HepG2 (cell line): ENCODE measurements around the gene PLBD2. TPM values are rescaled to one million over a fixed set of nuclear protein-coding genes. Genes with fewer than 3 reads are reported as not detected.

Experiments
- ATAC-seq: fragments of 200-7000 bp; cut with Tn5 transposase; 3 replicates; pipeline ENCODE4 v1.9.1; 2020; ENCODE audit warnings: mild to moderate bottlenecking, moderate library complexity
- BruUV-seq: library from RNA; stranded (reverse); fragments of 400-500 nt; replicated peaks from 2 replicates; lab custom pipeline; 2021; lab: Mats Ljungman, UMichigan
- CTCF ChIA-PET: fragments of 300-600 bp; formaldehyde crosslinking; extraction: SDS; loops from one replicate; lab custom pipeline; 2021; ENCODE audit warnings: low total read pairs, inconsistent platforms, low intra/inter-chr PET ratio; lab: Yijun Ruan, JAX
- POLR2A ChIA-PET: fragments of 350-600 bp; sonication (Branson Sonifier 250); formaldehyde crosslinking; loops from one replicate; lab custom pipeline; 2020; ENCODE audit warnings: antibody characterized with exemption, inconsistent platforms; lab: Yijun Ruan, JAX
- DNase-seq: peaks from one replicate; pipeline ENCODE4 v3.0.0-alpha.2; 2015; ENCODE audit warnings: low spot score
- FAIRE-seq: peaks from 3 replicates; lab custom pipeline; 2011; peaks lifted over from hg19 to GRCh38; lab: Jason Lieb, UNC
- H2AFZ ChIP-seq: one replicate; pipeline ENCODE4 v1.6.1; 2011; ENCODE audit warnings: low read length, inconsistent platforms
- H3K27ac ChIP-seq: fragments of 300-600 bp; 3 replicates; pipeline ENCODE4 v1.8.0; 2011; ENCODE audit warnings: mixed run types, mild to moderate bottlenecking, mixed read lengths, low read length, inconsistent platforms; ENCODE audit not compliant: insufficient read depth; ENCODE audit errors: extremely low read length
- H3K27me3 ChIP-seq, 2 experiments: fragments of 200-600 bp in 1 of 2; 2 replicates in 1 of 2; 3 replicates in 1 of 2; pipeline versions ENCODE4 v1.6.0 to v1.8.0; 2011; ENCODE audit warnings: low read length in 2 of 2, mild to moderate bottlenecking in 2 of 2, moderate library complexity in 2 of 2, inconsistent platforms in 1 of 2; ENCODE audit not compliant: insufficient read depth in 2 of 2, control insufficient read depth in 1 of 2
- H3K36me3 ChIP-seq, 2 experiments: fragments of 200-600 bp in 1 of 2; replicated peaks in 1 of 2; 2 replicates in 1 of 2; 3 replicates in 1 of 2; pipeline versions ENCODE4 v1.5.1 to v1.8.0; 2011; ENCODE audit warnings: low read length in 2 of 2, inconsistent platforms in 1 of 2; ENCODE audit not compliant: insufficient read depth in 2 of 2, control insufficient read depth in 1 of 2
- H3K4me1 ChIP-seq: 2 replicates; pipeline ENCODE4 v1.5.1; 2012; ENCODE audit warnings: low read length, inconsistent platforms; ENCODE audit not compliant: insufficient read depth
- H3K4me2 ChIP-seq: 2 replicates; pipeline ENCODE4 v1.6.0; 2011; ENCODE audit warnings: low read depth, low read length, inconsistent platforms
- H3K4me3 ChIP-seq, 3 experiments: fragments of 200-600 bp in 1 of 3; sonication (generic), shearing (Covaris generic) in 1 of 3; replicated peaks in 1 of 3; 2 replicates each; pipeline ENCODE4 v1.5.1; 2011 to 2016; ENCODE audit warnings: low read length in 3 of 3, inconsistent platforms in 2 of 3, low read depth in 2 of 3, mild to moderate bottlenecking in 2 of 3, control low read depth in 1 of 3, mixed read lengths in 1 of 3; ENCODE audit not compliant: insufficient read depth in 1 of 3
- H3K79me2 ChIP-seq: one replicate; pipeline ENCODE4 v1.6.1; 2011; ENCODE audit warnings: low read length, inconsistent platforms; ENCODE audit not compliant: insufficient read depth
- H3K9ac ChIP-seq: 2 replicates; pipeline ENCODE4 v1.6.0; 2011; ENCODE audit warnings: mild to moderate bottlenecking, low read depth, low read length, inconsistent platforms; ENCODE audit not compliant: insufficient read depth
- H3K9me3 ChIP-seq: 2 replicates; pipeline ENCODE4 v1.5.1; 2012; ENCODE audit warnings: mild to moderate bottlenecking, low read length
- H4K20me1 ChIP-seq: 2 replicates; pipeline ENCODE4 v1.6.0; 2011; ENCODE audit warnings: inconsistent platforms, mild to moderate bottlenecking, low read length, moderate library complexity; ENCODE audit not compliant: insufficient read depth
- AKNA ChIP-seq: sonication (generic); formaldehyde crosslinking; IDR thresholded peaks from 2 replicates; pipeline ENCODE4 v1.4.0; 2020; ENCODE audit warnings: missing genetic modification reagents, borderline replicate concordance
- NFKBIZ ChIP-seq: IDR thresholded peaks from 2 replicates; pipeline ENCODE4 v1.6.1; 2018; ENCODE audit warnings: missing genetic modification reagents, missing compliant biosample characterization
- SUZ12 ChIP-seq: fragments of 150-350 bp; IDR thresholded peaks from 2 replicates; pipeline ENCODE4 v1.6.1; 2014; ENCODE audit warnings: low read depth, low read length
- TRAFD1 ChIP-seq: sonication (generic); formaldehyde crosslinking; IDR thresholded peaks from 2 replicates; pipeline ENCODE4 v1.5.1; 2020; ENCODE audit warnings: missing genetic modification reagents, mild to moderate bottlenecking, borderline replicate concordance
- ZBTB38 ChIP-seq: sonication (generic); formaldehyde crosslinking; IDR thresholded peaks from 2 replicates; pipeline ENCODE4 v1.5.1; 2020; ENCODE audit warnings: mild to moderate bottlenecking, missing genetic modification reagents
- ZNF629 ChIP-seq: sonication (generic); formaldehyde crosslinking; conservative IDR thresholded peaks from 2 replicates; pipeline ENCODE4 v1.5.0; 2020; ENCODE audit warnings: missing genetic modification reagents
- ZNF660 ChIP-seq: sonication (generic); formaldehyde crosslinking; IDR thresholded peaks from 2 replicates; pipeline ENCODE4 v1.5.1; 2020; ENCODE audit warnings: mild to moderate bottlenecking, low read depth, missing genetic modification reagents, borderline replicate concordance
- WGBS: methylation state at CpG from one replicate; pipeline ENCODE4 v1.1.6; 2017; ENCODE audit warnings: low lambda C conversion rate; 5-methylcytosine and 5-hydroxymethylcytosine counted together
- in situ Hi-C: cut with HindIII; loops from 2 replicates; pipeline ENCODE4 v1.10.0; 2017; ENCODE audit warnings: low pct_unique_long_range_greater_than_20kb; ENCODE audit not compliant: extremely low pct_ligation_motif_present
- intact Hi-C: fragments of 100-400 bp; cut with micrococcal nuclease; formaldehyde crosslinking; loops from one replicate; pipeline ENCODE4 v1.10.0; 2022; ENCODE audit not compliant: unreplicated experiment
- polyA plus RNA-seq, 8 experiments: library from polyadenylated mRNA; depleted of rRNA in 3 of 8; stranded (reverse) in 7 of 8; unstranded in 1 of 8; fragments of >200 nt; fragmentation: Illumina TruSeq in 4 of 8; extraction: Trizol in 4 of 8; gene quantifications; 2 replicates each; pipeline versions ENCODE4 v1.2.1 to v1.2.3, GENCODE V29; 2011 to 2016; ENCODE audit warnings: low read depth in 4 of 8, missing spikeins in 1 of 8, mixed read lengths in 1 of 8; ENCODE audit not compliant: insufficient read depth in 1 of 8
- total RNA-seq, 5 experiments: library from RNA; depleted of rRNA; stranded (reverse); fragments of >200 nt; fragmentation: Illumina TruSeq; extraction: Trizol; gene quantifications; 2 replicates each; pipeline ENCODE4 v1.2.3, GENCODE V29; 2016; ENCODE audit warnings: low read depth in 1 of 5

The PLBD2 gene
- total and polyA plus RNA-seq, 2 of the 13 experiments (the other 11 are each of a cell fraction or from before 2014, with no cell fraction given) = 6.7 to 8.5 TPM

- TF ChIP-seq AKNA (no peak), TRAFD1 (no peak), NFKBIZ (no peak), ZNF660 (CRISPR knock-in tag) (no peak)
Measured at GRCh38 chr12:113384778-113385177, 26.4 kb downstream of the PLBD2 start (continued).

GRCh38 chr12:113385282-113385882 lies 27.0 kb downstream of the PLBD2 start:
- intact Hi-C loops = no loop called here
- no peaks in the 10 kb centered on the region for H3K27me3 ChIP-seq
- H3K79me2 ChIP-seq = no peaks in the 10 kb centered on the region
- ATAC-seq = no peak
- POLR2A ChIA-PET = no interaction called here
- TF ChIP-seq ZNF629 (CRISPR knock-in tag) (peak; percentile 79), SUZ12 (no peak), ZBTB38 (CRISPR knock-in tag) (no peak)
- CTCF ChIA-PET = no interaction called here
- no peaks in the 10 kb centered on the region for H4K20me1 ChIP-seq
- in situ Hi-C loops = no loop called here
- no peak overlapping the region for H3K27ac ChIP-seq
- H2AFZ ChIP-seq = no peak overlapping the region
- FAIRE-seq = no peak
- H3K4me3 ChIP-seq = no peak overlapping the region
- BruUV-seq = no TSS peak
- 98% methylated on average over 6 of the region's 6 CpGs for WGBS
- DNase-seq = no peak
- peaks cover 6 to 13% of the 10 kb centered on the region in 2 experiments; a peak in 3 of 5 replicates for H3K36me3 ChIP-seq
- no peaks in the 10 kb centered on the region for H3K9me3 ChIP-seq
- no peak overlapping the region for H3K9ac ChIP-seq
- H3K4me2 ChIP-seq = no peak overlapping the region
- H3K4me1 ChIP-seq = no peaks in the 10 kb centered on the region
